Hepatocyte (in vitro differentiated cells): ENCODE measurements around the gene ZNF544.

Source experiments
- EZH2 ChIP-seq: fragments of 200-600 bp; sonication (generic); IDR thresholded peaks from 2 replicates; pipeline ENCODE4 v1.6.1; 2016; ENCODE audit warnings: antibody characterized with exemption, mild to moderate bottlenecking, borderline replicate concordance
- TF ChIP-seq, protein P1 (sequence below): fragments of 200-600 bp; sonication (generic); IDR thresholded peaks from 2 replicates; pipeline ENCODE4 v1.5.1; 2016; ENCODE audit warnings: antibody characterized with exemption, mild to moderate bottlenecking; ENCODE audit not compliant: poor library complexity

GRCh38 chr19:58275564-58275963, 46.9 kb downstream of the ZNF544 start:
- TF ChIP-seq, protein P1, sequence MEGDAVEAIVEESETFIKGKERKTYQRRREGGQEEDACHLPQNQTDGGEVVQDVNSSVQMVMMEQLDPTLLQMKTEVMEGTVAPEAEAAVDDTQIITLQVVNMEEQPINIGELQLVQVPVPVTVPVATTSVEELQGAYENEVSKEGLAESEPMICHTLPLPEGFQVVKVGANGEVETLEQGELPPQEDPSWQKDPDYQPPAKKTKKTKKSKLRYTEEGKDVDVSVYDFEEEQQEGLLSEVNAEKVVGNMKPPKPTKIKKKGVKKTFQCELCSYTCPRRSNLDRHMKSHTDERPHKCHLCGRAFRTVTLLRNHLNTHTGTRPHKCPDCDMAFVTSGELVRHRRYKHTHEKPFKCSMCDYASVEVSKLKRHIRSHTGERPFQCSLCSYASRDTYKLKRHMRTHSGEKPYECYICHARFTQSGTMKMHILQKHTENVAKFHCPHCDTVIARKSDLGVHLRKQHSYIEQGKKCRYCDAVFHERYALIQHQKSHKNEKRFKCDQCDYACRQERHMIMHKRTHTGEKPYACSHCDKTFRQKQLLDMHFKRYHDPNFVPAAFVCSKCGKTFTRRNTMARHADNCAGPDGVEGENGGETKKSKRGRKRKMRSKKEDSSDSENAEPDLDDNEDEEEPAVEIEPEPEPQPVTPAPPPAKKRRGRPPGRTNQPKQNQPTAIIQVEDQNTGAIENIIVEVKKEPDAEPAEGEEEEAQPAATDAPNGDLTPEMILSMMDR, result no peak
- no peak for TF ChIP-seq EZH2
